Stimulated activated effector memory CD8-positive, alpha-beta T cell treated with anti-CD3 and anti-CD28 coated beads, Interleukin-12 subunit alpha, Interleukin-12 subunit beta, amount 100 ng/mL, for 72 hours (primary cell): Measurements from ENCODE around the gene KCNK17.

Experiments
- ATAC-seq: fragments of 150-1000 bp; cut with Tn5 transposase; 2 replicates; pipeline ENCODE4 v1.10.0; 2021
- DNase-seq, 2 donors: peaks; one replicate each; pipeline ENCODE4 v3.0.0; 2021 to 2022; ENCODE audit warnings: low spot score in 2 of 2
- H3K27ac Mint-ChIP-seq: one replicate; pipeline ENCODE4 v1.8.0; 2022; ENCODE audit warnings: mild to moderate bottlenecking, mixed read lengths
- H3K36me3 Mint-ChIP-seq: one replicate; pipeline ENCODE4 v1.8.0; 2022; ENCODE audit warnings: mild to moderate bottlenecking, mixed read lengths
- H3K4me1 Mint-ChIP-seq: one replicate; pipeline ENCODE4 v1.8.0; 2022; ENCODE audit warnings: mixed read lengths
- H3K4me3 Mint-ChIP-seq: one replicate; pipeline ENCODE4 v1.8.0; 2022; ENCODE audit warnings: mild to moderate bottlenecking, mixed read lengths
- H3K9me3 Mint-ChIP-seq: one replicate; pipeline ENCODE4 v1.8.0; 2022; ENCODE audit warnings: mixed read lengths

KCNK17 gene

DNA sequence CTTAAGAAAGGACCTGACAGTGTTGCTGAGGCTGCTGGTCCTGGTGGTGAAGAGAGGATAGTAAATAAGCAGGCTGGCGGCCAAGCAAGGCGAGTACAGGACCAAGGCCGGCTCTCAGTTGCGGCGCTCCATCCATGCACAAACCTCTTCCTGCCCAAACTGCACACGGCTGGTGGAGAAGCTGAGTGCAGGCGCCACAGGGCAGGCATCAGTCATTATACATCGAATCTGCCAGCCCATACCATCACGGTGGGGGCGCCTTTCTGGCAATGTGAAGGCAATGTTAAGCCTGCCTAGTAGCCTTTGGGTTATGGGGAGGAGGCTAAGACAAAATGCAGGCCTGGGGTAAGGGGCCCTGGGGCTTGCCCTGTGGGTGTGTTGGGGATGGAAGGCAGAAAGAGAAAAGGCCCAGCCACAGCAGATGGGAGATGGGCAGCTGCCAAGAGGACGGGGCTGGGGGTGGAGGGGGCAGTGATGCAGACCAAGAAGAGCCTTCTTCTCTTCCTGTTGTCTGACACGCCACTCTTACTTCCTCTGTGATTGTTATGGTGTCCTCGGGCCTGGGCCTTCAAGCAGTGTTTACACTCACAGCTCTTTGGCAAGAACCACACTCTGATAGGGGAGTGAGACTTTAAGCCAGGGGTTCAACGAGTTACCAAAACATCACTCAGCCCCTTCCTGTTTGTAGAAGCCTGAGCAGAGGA is 28.6 kb upstream of the KCNK17 start:
- no peak for ATAC-seq
- H3K4me3 Mint-ChIP-seq, result no peak overlapping the region
- no peaks in the 10 kb centered on the region for H3K9me3 Mint-ChIP-seq
- no peak for DNase-seq
- no peaks in the 10 kb centered on the region for H3K4me1 Mint-ChIP-seq
- no peak overlapping the region for H3K27ac Mint-ChIP-seq
- H3K36me3 Mint-ChIP-seq, result no peaks in the 10 kb centered on the region

DNA sequence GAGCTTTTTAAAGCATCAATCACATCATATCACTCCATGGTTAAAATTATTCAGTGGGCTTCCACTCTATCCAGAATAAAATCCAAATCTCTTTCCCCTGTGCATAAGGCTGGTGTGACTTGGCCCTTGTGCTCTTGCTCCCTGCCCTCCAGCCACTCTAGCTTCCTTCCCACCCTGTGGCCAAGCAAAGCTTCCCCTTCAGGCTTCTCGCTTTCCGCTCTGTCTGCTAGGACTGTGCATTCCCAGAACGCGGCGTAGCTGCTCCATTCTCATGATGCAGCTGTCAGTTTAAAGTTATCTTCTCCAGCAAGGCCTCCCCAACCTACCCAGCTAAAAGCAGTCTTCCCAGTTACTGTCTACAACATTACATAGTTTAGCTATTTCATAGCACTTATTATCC is 27.7 kb upstream of the KCNK17 start:
- peaks cover 6% of the 10 kb centered on the region for H3K4me1 Mint-ChIP-seq
- no peak overlapping the region for H3K27ac Mint-ChIP-seq
- DNase-seq, result no peak
- no peak overlapping the region for H3K4me3 Mint-ChIP-seq
- no peak for ATAC-seq
- H3K36me3 Mint-ChIP-seq, result no peaks in the 10 kb centered on the region
- no peaks in the 10 kb centered on the region for H3K9me3 Mint-ChIP-seq

DNA sequence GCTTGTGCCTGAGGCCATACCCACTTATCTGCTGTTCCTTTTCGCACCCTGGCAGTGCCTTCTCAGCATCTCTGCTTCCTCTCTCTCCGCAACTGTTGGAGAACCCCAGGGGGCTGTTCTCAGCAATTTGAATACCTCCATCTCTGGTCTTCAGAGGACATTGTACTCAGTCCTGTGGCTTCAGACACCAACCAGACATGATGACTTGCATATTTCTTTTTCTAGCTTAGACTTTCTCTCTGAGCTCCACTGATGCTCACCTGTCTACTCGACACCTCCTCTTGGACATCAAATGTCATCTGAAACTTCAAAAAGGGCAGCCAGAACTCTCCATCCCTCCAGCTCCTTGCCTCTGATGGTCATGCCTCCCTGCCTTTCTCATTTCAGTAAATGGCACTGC is 27.1 kb upstream of the KCNK17 start:
- ATAC-seq (no peak), DNase-seq (no peak)
- no peak overlapping the region for H3K27ac Mint-ChIP-seq
- no peaks in the 10 kb centered on the region for H3K9me3 Mint-ChIP-seq
- H3K4me1 Mint-ChIP-seq, result peaks cover 12% of the 10 kb centered on the region
- H3K4me3 Mint-ChIP-seq, result no peak overlapping the region
- no peaks in the 10 kb centered on the region for H3K36me3 Mint-ChIP-seq

DNA sequence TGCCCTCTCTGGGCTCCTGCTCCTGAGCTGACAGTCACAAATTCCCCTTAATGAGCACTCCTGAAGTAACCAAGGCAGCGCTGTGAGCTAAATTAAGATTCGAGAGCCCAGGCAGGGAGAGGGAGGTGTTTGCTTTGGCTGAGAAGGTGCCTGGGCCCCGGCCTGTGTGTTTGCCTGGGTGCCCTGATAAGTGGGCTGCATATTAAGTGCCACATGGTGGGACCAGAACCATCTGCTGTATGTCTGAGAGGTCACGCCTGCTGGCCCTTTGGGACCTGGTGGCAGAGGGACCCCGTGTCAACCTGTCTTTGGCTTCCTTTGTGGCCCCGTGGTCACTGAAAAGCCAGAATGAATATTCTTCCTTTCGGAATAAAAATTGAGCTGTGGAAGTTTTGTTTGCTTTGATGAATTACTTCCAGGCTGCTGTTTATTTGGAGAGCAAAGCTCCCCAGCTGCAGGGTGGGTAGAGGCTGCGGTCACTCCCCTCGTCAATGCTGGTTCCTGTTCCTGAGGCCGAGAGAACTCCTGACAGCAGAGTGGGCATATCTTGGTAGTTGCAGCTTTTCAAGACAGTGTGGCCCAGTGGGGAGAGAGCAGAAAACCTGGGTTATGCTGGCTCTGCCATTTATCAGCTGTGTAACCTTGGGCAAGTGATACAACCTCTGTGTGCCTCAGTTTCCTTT is 25.8 kb upstream of the KCNK17 start:
- Mint-ChIP-seq H3K9me3 (no peaks in the 10 kb centered on the region), H3K27ac (no peak overlapping the region), H3K4me1 (peaks cover 20% of the 10 kb centered on the region), H3K36me3 (no peaks in the 10 kb centered on the region), H3K4me3 (no peak overlapping the region)
- no peak for ATAC-seq
- DNase-seq, result no peak

DNA sequence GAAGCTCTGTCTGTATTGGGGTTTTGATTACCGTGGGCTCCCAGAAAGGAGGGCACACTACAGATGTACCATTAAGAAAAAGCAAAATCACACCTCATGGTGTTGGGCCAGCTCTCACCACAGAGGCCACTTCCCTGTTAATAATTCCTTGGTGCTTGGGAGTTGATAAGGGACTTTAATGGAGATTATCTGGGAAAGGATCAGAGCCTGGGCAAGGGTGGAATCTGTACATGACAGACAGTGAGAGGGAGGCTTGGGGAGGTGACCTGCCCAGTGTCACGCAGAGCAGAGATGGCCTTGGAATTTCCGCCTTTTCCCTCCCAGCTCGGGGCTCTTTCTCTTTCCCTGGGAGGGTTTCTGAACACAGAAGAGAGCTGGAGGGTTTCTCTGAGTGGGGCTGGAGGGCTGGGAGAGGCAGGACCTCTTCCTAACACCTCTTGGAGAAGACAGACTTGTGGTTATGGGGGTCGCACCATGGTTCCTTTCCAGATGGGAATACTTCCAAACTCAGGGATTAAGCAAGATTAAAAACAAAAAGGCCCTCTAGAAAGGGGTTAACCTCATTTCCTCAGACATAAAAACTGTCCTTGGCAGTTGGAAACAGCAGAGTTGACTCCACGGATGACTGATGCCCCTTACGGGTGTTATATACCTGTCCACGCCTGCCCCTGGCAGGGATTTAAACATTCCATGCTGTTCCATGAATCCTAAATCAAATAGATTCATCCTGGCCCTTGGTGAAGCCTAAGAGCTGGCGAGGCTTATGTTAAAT is 25.1 kb upstream of the KCNK17 start:
- no peak overlapping the region for H3K27ac Mint-ChIP-seq
- ATAC-seq, result no peak
- no peak for DNase-seq
- H3K4me3 Mint-ChIP-seq, result no peak overlapping the region
- H3K9me3 Mint-ChIP-seq, result no peaks in the 10 kb centered on the region
- H3K36me3 Mint-ChIP-seq, result no peaks in the 10 kb centered on the region
- peaks cover 20% of the 10 kb centered on the region for H3K4me1 Mint-ChIP-seq

DNA sequence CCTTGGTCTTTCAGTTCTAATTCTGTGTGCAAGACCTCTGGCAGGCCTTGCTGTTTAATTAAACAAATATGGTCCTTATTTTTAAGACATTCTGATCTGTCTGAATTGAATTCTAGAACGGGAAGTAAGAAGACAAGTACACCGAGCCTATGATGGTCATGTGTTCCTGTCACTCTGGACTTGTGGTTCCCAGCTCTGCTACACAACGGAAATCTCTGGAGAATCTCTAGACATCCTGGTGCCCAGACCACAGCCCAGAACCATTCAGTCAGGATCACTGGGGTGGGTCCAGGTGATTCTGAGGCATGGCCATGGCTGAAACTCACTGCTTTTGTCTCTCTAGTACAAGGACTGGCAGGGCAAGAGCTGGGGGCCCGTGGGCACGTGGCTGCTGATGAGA is 24.2 kb upstream of the KCNK17 start:
- Mint-ChIP-seq H3K4me1 (peaks cover 20% of the 10 kb centered on the region), H3K4me3 (no peak overlapping the region), H3K27ac (no peak overlapping the region), H3K9me3 (no peaks in the 10 kb centered on the region), H3K36me3 (no peaks in the 10 kb centered on the region)
- DNase-seq, result no peak
- no peak for ATAC-seq

DNA sequence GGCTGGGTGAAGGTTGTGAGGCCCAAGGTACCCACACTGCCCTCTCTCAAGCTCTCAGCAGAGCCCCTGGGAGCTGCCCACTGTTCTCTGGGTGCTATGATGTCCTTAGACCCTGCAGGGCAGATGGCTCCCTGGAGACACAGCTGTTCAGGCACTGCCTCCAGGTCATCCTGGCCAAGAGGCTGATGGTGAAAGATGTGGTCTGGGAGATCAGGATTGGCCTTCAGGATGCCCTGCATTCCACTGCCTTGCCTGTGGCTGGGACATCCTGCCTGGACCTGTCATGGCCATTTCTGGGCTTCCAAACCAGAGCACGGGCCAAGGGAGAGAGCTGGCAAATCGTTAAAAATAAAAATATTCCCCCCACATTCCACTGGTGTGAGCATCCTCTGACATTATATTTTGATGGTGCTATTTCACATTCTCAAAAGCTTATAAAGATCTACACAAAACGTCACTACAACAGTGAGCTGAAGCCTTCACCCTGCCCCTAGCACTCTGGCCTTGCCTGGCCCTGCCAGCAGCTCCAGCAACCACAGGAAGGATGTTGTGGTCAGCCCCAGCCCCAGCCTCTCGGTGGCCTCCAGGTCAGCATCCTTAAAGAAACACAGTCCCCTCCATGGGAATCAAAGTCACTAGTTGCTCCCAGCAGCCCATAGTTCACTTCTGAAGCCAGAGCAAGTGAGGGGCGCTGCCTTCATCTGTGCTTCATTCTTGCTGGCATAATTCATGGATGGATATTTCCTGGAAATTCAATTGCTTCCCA is 21.7 kb upstream of the KCNK17 start:
- peak overlapping the region; percentile 40 for H3K27ac Mint-ChIP-seq
- DNase-seq (no peak), ATAC-seq (peak; percentile 59)
- peaks cover 20% of the 10 kb centered on the region for H3K4me1 Mint-ChIP-seq
- no peak overlapping the region for H3K4me3 Mint-ChIP-seq
- no peaks in the 10 kb centered on the region for H3K36me3 Mint-ChIP-seq
- H3K9me3 Mint-ChIP-seq, result no peaks in the 10 kb centered on the region

DNA sequence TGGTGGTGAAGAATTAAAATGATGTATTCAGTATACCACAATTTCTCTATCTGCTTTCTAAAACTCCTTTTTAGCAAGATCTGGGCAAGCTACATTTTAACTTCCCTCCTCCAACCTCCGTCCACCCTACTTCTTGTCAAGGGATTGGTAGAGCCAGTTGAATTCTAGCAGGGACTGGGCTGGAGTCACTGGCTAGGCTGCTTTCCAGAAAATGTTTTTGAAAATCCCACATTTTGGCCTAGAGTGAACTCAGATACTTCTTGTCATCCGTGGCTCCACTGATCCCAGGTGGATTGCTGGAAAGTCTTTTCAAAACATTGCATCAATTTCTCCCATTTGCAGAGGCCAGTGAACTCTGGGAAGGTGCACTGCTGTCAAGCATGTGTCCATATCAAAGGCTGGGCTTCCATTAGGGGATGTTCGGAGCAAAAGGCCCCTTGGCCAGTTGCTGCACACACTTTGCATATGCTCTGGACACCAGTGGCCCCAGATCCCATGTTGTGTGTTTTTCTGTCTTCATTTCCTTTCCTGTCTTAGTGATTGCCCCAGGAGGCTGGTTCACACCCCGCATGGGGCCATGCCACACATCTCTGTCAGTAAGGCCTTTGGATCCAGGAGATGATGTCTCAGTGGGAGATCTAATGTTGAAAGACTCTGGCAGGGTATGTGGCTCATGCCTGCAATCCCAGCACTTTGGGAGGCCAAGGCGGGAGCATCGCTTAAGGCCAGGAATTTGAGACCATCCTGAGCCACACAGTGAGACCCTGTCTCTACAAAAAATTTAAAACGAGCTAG is 19.6 kb upstream of the KCNK17 start:
- no peak overlapping the region for H3K4me3 Mint-ChIP-seq
- ATAC-seq, result no peak

DNA sequence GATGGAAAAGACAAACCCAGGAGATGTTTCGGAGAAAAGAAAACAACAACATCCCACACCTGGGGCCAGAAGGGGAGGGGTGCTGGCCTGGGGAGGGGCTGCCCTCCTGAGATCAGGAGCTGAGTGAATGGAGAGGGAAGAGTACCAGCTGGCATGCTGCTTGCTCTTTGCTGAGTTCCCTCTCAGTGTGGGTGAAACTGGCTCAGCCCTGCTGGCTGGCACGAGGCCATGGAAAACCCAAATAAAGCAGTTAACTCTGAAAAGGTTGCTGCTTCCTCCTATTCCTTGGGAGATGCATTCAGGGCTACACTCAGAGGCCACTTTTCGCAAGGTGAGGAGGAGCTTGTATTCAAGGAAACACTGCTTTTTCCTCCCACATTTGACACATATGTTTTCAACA is 16.3 kb upstream of the KCNK17 start:
- ATAC-seq, result no peak
- Mint-ChIP-seq H3K36me3 (no peaks in the 10 kb centered on the region), H3K27ac (no peak overlapping the region), H3K4me1 (no peaks in the 10 kb centered on the region), H3K9me3 (no peaks in the 10 kb centered on the region), H3K4me3 (no peak overlapping the region)
- no peak for DNase-seq

More for the DNA sequence above, 19.6 kb upstream of the KCNK17 start:
- H3K36me3 Mint-ChIP-seq, result no peaks in the 10 kb centered on the region
- peaks cover 20% of the 10 kb centered on the region for H3K4me1 Mint-ChIP-seq
- no peaks in the 10 kb centered on the region for H3K9me3 Mint-ChIP-seq
- no peak overlapping the region for H3K27ac Mint-ChIP-seq
- DNase-seq, result no peak

DNA sequence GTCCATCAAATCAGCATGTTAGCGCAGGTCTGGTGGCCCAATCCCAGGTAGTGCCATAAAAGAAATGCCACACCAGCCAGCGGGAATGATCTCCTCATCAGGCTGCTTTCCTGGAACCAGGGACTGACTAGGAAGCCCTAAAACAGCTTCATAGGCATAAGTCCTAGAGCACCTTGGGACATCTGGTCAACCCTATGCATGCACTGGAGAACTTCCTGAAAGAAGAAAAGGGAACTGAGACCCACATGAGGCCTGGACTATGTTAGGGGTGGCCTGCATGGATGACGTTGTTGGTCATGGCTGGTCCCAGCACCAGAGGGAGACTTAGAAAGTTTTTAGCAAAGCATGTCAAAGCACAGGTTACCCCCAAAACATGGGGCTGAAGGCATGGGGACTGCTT is 15.8 kb upstream of the KCNK17 start:
- Mint-ChIP-seq H3K4me3 (no peak overlapping the region), H3K9me3 (no peaks in the 10 kb centered on the region), H3K4me1 (no peaks in the 10 kb centered on the region), H3K36me3 (no peaks in the 10 kb centered on the region), H3K27ac (no peak overlapping the region)
- DNase-seq, result no peak
- no peak for ATAC-seq

DNA sequence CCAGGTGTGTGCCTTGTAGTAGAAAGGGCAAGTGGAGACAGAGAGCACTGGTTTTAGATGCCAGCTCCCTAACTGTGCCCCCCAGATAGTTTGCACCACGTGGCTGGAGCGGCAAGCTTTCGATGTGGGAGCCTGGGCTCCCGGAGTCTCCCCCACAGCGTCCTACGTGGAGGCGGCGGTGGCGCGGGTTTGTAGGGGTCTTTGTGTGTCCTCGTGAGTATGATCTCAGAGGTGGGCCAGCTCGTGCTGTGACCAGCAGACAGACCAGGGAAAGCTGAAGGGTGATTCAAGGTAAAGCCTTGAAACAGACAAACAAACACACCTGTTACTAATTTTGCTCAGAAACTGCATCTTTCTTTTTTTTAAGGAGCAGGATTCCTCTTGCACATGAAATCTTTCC is 13.8 kb upstream of the KCNK17 start:
- Mint-ChIP-seq H3K4me1 (no peaks in the 10 kb centered on the region), H3K4me3 (no peak overlapping the region), H3K9me3 (no peaks in the 10 kb centered on the region), H3K36me3 (no peaks in the 10 kb centered on the region), H3K27ac (no peak overlapping the region)
- ATAC-seq (no peak), DNase-seq (no peak)

DNA sequence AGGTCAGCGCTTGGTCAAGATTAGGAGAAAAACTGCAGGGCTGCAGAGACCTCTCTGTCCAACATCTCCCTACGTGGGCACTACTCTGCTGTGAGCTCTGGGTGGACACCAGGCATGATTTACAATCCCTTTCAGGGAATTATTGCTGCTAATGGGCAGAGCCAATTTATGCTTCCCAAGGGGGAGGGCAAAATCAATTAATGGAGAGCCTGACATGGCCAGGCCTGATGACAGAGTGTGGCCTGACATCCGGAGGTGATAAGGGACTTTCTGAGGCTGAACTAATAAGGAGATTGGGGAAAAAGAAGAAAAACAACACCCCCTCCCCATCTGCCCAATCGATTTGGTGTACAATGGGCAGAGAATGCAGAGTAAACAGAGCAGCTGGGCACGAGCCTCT is 13.3 kb upstream of the KCNK17 start:
- ATAC-seq (no peak), DNase-seq (no peak)
- Mint-ChIP-seq H3K36me3 (no peaks in the 10 kb centered on the region), H3K4me1 (no peaks in the 10 kb centered on the region), H3K27ac (no peak overlapping the region), H3K9me3 (no peaks in the 10 kb centered on the region), H3K4me3 (no peak overlapping the region)

DNA sequence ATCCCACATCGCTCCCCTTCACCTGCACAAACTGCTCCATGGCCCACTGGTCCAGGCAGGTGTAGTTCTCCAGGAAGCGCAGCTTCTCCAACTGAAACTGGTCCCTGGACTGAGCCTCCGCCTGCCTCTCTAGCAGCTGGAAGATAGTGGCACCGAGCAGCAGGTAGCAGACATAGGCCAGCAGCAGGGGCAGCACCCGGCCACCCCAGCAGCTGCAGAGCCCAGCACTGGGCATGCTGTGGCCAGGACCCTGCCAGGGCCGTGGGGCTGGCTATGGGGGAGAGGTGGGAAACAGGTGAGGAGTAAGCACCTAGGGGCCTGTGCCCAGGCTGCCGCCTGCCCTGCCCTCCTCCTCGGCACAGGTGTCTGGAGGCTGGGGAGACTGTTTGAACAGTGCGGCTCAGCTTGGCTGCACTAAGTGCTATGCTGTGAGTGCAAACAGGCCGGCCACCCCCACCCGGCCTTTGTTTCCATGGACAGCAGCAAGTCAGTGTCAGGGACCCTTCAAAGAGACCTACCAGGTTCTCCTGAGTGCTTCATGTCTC is 8.2 kb upstream of the KCNK17 start, which contains the start of gene KCNK16:
TSS of gene KCNK16 (minus strand) at position 397 of the 545 bp plus-strand sequence. CDS start at position 235, 162 bp downstream.
- Mint-ChIP-seq H3K9me3 (no peaks in the 10 kb centered on the region), H3K36me3 (no peaks in the 10 kb centered on the region), H3K27ac (no peak within 1 kb of the TSS), H3K4me1 (no peaks in the 10 kb centered on the region), H3K4me3 (no peak within 1 kb of the TSS)
- no peak for ATAC-seq
- no peak for DNase-seq

DNA sequence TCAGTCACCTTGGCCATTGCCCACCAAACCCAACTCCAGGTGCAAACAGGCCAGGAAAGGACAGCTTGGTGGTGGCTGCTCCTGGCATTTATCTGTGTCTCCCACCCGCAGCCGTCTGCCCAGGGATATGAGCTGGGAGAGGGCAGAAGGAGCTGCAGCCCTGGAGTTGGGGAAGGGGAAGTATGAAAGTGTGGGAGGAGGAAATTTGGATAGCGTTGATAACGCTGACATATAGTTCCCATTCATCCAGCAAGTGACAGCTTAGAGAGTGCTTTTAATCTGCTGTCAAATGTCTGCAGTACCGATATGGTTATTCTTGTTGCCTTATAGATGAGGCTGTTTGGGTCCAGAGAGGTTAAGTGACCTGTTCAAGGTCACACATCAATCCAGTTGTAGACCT is 7.5 kb upstream of the KCNK17 start:
- no peak overlapping the region for H3K4me3 Mint-ChIP-seq
- DNase-seq, result no peak
- no peaks in the 10 kb centered on the region for H3K4me1 Mint-ChIP-seq
- no peaks in the 10 kb centered on the region for H3K9me3 Mint-ChIP-seq
- H3K27ac Mint-ChIP-seq, result no peak overlapping the region
- ATAC-seq, result no peak
- H3K36me3 Mint-ChIP-seq, result no peaks in the 10 kb centered on the region
